Fibroblast of upper back skin (primary cell): Measurements from ENCODE around the gene HSBP1L1.

Experiments used
- DNase-seq: peaks from one replicate; pipeline ENCODE4 v3.0.0-alpha.2; 2013

Gene HSBP1L1

DNA sequence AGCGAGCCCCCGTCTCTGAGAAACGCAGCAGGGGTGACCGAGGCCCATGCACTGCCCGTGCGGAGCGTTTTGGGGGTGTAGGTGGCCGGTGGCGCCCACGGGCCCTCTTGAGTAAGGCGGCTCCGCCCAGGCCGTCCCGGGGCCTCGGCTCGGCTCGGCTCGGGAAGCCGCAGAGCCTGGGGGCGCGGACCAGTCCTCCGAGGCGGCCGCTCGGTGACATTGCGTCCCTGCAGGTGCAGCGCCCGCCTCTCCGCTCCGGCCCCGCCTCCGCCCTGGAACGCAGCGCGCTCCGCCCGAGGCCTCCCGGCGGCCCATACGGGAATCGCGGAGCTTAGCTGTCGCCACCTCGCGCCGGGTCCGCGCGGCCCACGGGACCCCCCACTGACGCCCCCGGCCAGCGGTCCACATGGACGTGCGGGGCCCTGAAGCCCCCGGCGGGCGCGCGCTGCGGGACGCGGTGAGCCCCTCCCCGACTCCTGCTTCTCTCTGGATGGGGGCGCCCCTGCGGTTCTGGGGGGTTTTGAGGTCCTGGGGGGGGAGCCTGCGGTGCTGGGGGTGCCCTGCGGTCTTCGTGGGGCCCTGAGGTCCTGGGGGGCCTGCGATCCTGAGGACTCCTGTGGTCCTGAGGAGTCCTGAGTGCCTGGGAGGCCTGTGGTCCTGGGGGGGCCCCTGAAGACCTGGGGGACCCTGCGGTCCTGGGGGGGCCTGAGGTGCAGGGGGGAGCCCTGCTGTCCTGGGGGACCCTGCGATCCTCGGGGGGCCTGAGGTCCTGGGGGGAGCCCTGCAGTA lies at the start of gene HSBP1L1:
Gene HSBP1L1 (plus strand): TSS at position 314 of the 789 bp plus-strand sequence. CDS start 93 bp downstream, at position 407.
- DNase-seq: peak; percentile 13

GRCh38 chr18:79915161-79916127 lies 49.0 kb upstream of the HSBP1L1 start:
- no peak for DNase-seq

- DNase-seq: no peak
These were observed 48.3 kb upstream of the HSBP1L1 start for GRCh38 chr18:79916128-79916494.

GRCh38 chr18:79916546-79917168 lies 47.8 kb upstream of the HSBP1L1 start:
- no peak for DNase-seq

DNA sequence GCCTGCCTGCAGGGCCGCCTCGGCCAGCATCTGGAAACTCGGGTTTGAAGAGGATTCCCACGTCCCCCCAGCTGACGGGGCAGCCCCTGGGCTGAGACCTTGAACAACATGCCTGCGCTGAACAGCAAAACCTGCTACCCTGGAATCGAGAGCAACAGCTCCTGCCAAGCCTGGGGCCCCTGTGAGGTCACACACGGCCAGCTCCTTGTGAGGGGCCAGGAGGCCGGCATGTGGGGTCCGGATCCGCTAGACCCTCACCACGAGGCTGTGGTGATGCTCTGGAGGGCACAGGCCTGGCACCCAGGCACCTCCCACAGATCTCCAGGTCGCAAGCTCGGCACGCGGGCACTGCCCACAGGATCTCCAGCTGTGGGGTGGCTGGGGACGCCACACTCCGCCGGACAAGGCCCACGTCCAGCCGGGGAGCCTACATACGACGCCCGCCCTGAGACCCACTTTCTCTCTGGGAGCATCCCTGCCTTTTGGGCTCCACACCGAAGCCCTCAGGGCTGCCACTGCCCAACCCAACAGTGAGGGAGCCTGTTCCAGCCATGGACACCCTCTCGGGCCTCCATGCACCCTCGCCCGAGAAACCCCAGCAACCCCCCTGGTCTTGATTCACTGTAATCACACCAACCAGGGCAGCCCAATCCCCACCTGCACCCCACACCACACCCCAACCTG lies 47.1 kb upstream of the HSBP1L1 start:
- DNase-seq: no peak

- DNase-seq: no peak
These were observed 46.4 kb upstream of the HSBP1L1 start for GRCh38 chr18:79917853-79918614.

DNA sequence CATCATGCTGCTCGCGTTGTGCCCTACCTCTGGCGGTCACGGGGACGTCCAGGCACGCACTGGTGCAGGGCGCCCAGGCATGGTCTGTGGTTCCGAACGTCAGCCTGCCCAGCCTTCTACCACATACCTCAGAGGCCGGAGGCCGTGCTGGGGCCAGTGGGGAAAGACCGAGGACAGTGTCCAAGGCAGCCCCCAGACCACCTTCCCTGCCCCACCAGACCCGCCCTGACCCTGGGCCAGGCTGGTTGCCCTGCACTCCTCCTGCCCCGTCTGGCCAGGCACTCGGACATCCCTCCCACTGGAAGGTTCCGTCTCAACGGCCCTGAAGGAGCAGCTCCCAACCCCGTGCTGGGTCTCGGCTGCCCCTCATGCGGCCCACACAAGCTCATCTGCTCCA lies 45.8 kb upstream of the HSBP1L1 start:
- no peak for DNase-seq

DNA sequence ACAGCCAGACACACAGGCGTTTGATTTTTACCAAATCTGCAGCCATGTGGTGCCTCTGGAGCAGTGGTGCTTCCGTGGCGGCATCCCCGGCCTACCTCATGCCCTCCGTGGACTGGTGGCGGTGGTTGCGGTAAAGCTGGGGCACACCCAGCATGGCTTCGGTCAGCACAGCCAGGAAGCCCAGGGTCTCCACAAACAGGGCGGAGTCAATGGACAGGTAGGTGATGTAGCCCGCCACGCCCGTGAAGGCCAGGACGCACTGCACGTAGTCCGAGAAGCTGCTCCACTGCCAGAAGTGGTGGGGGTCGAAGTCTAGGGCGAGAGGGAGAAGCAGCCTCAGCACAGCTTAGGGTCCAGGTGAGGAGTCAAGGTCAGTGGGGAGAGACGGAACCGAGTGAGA lies 45.4 kb upstream of the HSBP1L1 start:
- DNase-seq: no peak

- DNase-seq: no peak
These were observed 42.2 kb upstream of the HSBP1L1 start for GRCh38 chr18:79921984-79922965.

DNA sequence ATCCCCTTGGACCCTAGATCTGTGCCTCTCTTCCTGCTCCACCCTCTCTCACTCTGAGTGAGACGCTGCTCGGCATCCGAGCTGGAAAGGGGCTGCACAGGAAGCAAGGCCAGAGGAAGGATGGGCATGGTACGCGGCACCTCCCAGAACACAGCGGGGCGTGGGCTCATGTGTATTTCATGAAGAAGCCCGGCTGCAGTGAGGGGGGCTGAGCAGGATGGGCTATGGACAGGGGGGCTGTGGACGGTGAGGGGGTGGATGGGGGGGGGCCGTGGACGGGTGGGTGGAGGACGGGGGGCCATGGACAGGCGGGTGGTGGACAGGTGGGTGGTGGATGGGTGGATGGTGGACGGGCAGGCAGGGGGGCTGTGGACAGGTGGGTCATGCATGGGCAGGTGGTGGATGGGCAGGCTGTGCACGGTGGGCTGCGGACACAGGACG lies 41.5 kb upstream of the HSBP1L1 start:
- no peak for DNase-seq

DNA sequence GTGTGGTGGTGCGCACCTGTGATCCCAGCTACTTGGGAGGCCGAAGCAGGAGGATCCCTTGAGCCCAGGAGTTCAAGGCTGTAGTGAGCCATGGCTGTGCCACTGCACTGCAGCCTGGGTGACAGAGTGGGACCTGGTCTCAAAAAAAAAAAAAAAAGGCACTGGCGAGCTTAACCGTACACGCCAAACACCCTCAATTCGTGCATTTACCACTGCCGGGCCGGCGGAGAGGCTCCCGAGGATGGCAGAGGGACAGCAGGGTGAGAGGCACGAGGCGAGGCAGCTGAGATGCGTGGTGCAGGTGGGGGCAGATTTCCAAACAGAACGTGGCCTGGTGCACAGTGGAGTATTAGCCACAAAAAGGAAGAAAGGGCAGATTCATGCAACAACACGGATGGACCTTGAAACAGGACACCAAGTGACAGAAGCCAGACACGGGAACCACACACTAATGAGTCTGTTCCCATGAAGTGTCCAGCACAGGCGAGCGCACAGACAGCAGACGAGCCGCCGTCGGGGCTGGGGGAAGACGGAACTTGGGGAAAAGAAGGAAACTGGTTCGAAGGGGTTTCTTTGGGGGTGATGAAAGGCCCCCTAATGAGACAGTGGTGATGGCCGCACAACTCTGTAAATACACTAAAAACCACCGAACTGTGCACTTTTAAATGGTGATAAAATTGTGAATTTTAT lies 40.4 kb upstream of the HSBP1L1 start:
- DNase-seq: no peak

DNA sequence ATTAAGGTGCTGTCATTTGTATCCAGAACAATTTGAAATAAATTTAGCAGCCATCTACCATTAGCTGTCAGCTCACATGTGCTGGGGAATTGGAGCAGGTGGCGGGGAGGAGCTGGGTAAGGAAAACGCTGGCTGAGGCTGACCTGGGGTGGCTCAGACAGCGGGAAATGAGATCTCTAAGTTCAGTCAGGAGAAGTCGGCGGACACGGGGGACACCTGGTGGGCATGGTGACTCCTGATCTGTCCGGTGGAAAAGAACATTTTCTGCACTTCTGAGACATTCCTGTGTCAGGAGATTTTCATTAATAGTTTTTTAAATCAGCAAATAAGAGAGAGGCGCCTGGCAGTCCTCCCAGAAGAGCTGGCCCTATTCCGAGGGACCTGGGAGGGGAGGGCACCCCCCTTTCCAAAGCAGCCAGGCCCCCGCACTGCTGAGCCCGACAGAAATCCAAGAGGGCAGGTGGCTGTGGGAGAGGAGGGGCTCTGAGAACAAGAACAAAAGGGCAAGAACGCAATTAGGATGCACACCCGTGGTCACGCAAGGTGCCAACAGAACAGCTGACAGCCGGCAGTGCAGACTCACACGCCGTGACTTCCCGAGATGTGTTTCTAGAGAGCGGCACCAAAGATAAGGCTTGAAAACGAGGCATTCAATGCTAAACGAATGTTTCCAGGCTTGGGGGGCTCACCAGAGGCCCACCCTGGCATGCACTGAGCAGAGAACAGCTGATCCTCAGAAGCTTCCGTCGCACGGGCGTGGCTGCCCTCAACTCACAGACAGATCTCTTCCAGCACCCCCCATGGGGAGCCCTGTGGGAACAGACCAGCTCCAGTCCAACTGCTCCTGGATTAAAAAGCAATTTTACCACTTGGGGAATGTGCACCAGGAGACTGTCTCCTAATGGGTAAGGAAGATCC lies 39.4 kb upstream of the HSBP1L1 start:
- DNase-seq: no peak

DNA sequence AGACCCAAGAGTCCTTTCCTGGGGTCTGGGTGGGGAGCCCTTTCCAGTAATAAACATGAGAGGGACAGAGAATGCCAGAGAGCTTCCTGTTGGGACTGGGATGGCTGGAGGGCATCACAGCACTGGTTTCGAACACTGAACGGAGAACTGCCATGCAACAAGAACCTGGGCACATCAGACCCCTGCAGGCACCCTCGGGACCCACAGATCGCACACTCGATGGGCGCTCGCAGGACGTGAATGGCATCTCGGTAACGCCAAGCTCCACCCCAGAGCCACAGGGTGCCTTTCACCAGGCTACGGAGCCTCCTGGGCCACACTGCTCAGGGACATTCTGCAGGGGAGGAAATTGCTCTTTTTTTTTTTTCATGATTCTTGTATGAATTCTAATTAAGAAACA lies 38.1 kb upstream of the HSBP1L1 start:
- DNase-seq: no peak

DNA sequence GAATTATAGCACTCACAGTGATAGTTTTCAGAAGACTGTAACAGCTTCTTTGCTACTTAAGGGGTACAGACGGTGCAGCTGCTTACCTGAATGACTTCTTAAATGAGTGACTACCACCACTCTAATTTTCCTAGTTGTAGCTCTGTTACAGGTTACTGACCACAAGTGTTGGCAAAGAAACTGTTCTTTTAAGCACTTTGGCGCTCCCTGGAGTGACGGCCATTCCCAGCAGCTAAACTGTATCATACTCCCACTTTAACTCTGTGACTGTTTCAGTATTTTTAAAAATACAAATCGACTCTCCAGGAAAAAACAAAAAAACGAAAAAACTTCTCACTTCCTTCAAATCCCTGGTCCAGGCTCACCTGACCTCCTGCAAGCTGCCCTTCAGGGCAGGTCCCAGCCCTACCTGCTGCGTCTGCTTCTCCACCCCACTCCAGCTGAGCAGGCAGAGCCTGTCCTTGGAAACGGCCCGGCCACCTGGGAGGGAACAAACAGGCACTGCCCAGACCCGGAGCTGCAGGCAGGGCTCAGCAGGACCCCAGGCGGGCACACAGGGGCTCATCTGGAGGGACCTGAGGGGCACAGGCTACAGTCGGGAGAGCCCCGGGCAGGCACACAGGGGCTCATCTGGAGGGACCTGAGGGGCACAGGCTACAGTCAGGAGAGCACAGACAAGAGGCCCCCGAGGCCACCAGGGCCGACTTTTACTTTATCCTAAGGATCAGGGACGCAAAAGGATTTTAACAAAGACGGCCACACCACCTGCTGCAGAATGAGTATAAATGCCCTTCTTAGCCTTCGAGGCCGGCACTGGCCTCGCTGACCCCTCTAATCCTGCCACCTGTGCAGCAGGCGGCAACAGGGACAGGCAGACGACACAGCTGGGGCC lies 37.5 kb upstream of the HSBP1L1 start:
- no peak for DNase-seq

DNA sequence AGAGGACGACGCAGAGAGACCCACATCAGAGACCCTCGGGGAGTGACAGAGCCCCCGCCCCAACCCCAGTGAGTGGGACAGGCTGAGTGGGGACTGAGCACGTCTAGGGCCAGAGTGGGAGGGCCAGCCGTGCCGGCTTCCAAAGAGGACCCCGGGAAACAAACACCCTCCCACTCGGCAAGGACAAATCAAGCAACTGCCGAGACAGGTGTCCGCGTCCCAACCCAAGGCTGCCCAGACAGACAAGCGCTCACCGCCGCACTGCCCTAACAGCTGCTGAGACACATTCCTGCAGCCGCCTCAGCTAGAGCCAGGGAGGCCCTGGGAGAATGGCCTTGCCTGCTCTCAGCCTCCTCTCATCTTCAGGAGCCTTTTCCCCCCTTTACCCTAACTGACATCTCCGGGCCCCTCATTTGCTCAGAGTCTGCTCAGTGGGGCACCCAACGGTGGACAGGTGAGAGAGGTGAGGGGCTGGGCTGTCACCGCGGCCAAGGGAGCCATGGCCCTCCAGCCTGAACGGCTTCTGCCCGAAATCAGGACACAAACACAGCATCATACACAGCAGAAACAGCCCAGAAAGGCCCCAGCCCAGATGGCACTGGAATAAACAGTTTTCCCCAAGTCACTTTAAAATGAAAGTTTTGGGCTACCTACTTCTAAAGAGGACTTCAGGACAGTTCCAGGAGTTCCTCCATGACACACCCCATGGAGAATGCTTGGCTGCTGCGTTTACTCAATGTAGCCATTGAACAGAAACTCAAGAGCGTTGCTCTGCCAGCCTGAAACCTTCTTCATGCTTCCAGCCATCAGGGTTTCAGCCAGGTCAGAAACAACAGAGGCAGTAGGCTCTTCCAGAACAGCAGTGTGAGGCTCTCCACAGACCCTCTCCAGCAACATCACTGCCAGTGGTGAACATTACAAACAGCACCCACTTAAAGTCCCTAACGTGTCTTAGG lies 36.6 kb upstream of the HSBP1L1 start:
- no peak for DNase-seq

- no peak for DNase-seq
These were observed 35.9 kb upstream of the HSBP1L1 start for GRCh38 chr18:79928563-79928960.
